ENCODE results near the gene ZBTB16.

The ZBTB16 gene

DNA sequence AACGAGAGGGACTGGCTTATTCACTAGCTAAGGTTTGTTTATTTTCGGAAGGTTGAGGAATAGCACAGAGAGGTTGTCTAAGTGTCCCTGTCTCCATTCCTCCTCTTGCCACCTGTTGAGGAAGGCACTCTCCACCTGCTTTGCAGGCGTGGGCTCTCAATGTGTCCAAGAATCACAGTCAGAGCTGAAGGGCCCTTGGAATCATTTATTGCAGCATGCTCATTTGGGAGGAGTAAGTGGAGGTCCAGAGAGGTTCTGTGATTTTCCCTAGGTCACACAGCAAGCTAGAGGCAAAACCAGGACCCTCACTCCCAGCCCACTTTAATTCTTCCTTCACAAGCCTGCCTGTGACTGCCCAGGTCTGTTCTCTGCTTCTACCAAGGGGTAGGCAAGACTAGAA, 21.3 kb downstream of the ZBTB16 start:
- in situ Hi-C loops (cut with MboI; ENCODE audit: low sequenced_read_pairs) = loop anchor here (5.0 kb wide), 1 partner anchor 77 kb away; no protein-coding TSS in a partner anchor

GRCh38 chr11:114081641-114082414, 22.3 kb downstream of the ZBTB16 start:
- in situ Hi-C loops (cut with MboI; ENCODE audit: low sequenced_read_pairs) = loop anchor here (5.0 kb wide), 1 partner anchor 75 kb away; no protein-coding TSS in a partner anchor

DNA sequence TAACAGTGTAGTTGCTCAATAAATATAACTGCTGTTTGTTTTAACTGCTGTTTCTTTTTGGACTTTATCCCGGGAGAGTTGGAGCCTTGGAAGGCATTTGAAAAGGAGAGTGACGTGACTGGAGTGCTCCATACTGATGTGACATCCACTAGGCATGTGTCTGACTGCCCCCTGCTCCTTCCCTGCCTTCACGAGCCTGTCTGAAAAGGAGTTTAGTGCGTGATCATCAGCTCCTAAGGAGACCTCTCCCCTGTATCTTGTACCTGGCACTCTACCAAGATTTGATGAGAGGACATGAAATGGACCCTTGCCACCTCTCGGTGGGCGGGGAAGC, 22.9 kb downstream of the ZBTB16 start:
- in situ Hi-C loops (cut with MboI; ENCODE audit: low sequenced_read_pairs) = loop anchor here (5.0 kb wide), 1 partner anchor 75 kb away; no protein-coding TSS in a partner anchor

DNA sequence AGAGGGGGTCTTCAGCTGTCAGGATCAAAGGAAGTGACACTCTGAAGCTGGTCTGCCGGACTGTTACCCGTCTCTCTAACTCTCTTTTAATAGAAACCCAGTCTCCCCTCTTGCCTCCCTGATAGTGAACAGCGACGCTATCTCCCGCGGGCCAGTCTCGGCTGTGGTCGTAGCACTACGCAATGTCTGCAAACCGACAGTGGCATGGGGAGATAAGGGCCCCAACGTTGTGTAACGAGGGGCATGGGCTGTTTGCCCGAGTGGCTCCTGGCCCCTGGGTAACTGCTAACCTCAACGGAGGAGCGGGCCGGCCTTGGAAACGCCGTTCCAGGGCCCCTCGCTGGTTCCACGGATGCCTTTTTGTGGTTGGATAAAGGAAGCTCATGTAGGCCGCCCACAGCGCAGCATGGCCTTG, 23.3 kb downstream of the ZBTB16 start:
- in situ Hi-C loops (cut with MboI; ENCODE audit: low sequenced_read_pairs) = loop anchor here (5.0 kb wide), 1 partner anchor 75 kb away; no protein-coding TSS in a partner anchor

GRCh38 chr11:114083391-114084252, 24.1 kb downstream of the ZBTB16 start:
- in situ Hi-C loops (cut with MboI; ENCODE audit: low sequenced_read_pairs) = loop anchor here (5.0 kb wide), 1 partner anchor 74 kb away; no protein-coding TSS in a partner anchor

DNA sequence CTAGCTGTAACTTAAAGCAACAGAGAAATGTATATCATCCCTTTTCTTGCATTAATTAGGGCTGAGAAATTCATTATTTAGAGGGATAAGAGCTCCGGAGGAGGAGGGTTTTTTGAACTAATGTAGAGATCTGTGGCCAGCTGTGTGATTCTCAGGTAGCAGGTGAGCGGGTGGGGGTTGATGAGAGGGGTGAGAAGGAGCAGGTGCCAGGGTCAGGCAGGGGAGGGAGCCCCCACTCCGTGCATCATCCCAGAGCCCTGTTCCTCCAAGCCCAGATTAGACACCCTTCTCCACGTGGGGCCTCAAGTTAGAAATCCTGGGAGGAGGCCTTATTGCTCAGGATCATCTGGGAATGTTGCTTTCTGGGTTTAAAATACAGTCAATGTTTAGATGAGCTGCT, 24.9 kb downstream of the ZBTB16 start:
- in situ Hi-C loops (cut with MboI; ENCODE audit: low sequenced_read_pairs) = loop anchor here (5.0 kb wide), 1 partner anchor 73 kb away; no protein-coding TSS in a partner anchor

GRCh38 chr11:114085965-114086793, 26.7 kb downstream of the ZBTB16 start:
- in situ Hi-C loops (cut with MboI; ENCODE audit: low sequenced_read_pairs) = no loop called here

DNA sequence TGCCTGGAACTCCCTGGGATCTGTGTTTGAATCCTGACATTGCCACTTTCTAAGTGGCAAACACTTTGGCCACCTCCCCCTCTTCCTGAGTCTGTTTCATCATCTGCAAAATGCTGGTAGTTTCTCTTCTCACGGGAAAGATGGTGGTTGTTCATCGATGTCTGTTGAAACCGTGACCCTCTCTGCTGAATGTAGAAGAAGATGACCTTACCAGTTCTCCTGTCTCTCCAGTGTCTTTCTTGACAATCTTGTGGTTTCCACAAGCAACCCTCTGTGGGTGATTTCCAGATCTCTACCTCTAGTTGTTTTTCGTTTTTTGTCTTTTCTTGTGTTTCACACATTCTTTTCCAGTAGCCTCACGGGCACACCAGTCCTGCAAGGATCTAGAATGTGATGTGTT, 27.5 kb downstream of the ZBTB16 start:
- in situ Hi-C loops (cut with MboI; ENCODE audit: low sequenced_read_pairs) = no loop called here

GRCh38 chr11:114088216-114088615, 28.7 kb downstream of the ZBTB16 start:
- in situ Hi-C loops (cut with MboI; ENCODE audit: low sequenced_read_pairs) = no loop called here

GRCh38 chr11:114088836-114089235, 29.3 kb downstream of the ZBTB16 start:
- in situ Hi-C loops (cut with MboI; ENCODE audit: low sequenced_read_pairs) = no loop called here

DNA sequence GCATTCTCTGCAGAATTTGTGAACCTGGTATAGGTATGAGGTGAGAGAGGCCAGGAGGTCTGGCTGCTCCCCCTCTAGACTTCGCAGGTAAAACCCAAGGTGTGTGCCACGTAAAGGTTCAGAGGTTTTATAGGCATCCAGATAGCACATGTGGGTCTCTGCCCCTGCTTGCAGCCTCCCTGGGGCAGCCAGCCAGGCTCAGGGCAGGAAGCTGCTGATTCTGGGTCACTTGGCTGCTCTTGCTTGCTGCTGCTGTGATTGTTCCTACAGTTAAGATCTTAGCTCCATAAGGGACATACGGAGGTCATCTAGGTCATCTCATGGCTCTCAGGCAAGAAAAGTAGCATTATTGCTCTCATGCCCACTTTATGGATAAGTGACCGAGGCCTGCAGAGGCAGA, 30.2 kb downstream of the ZBTB16 start:
- in situ Hi-C loops (cut with MboI; ENCODE audit: low sequenced_read_pairs) = no loop called here

DNA sequence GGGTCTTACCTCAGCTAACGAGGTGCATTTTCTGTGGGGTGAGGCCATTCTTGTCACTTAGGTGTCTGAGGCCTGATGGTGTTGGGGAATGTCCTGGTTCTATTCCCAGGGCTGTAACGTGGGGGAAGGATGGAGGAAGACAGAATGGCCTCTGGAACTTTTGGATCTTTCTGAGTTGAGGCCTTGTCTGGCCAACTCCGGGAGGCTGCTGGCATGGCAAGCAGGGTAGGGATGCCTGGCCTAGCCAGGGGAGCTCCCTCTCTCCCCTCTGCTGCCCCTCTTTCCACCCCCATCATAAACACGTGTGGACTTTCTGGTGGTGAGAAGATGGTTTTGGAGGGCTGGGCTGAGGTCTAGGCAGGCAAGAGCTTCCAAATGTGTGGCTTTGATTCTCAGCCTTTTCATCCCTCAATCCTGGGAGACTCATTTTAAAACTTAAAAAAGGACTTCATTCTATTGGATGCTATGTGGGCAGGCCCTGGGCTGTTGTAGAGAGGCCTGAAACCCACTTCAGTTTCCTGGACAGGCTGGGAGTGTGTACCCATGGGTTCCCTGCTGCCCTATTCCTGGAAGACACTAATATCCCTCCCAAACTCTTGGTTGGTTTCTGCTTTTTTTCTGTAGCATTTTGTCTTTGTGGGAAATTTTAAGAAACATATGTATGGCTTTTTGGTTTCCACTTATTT, 30.9 kb downstream of the ZBTB16 start:
- in situ Hi-C loops (cut with MboI; ENCODE audit: low sequenced_read_pairs) = no loop called here

DNA sequence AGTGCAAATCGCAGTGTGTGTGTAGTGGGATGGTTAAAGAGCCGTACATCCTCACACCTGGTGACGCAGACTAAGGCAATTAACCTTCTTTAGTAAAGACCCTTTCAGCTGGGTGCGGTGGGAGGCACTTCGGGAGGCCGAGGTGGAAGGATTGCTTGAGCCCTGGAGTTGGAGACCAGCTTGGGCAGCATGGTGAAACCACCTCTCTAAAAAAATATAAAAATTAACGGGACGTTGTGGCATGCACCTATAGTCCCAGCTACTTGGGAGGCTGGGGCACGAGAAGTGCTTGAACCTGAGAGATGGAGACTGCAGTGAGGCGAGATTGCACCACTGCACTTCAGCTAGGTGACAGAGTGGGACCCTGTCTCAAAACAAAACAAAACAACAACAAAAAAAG, 31.5 kb downstream of the ZBTB16 start:
- in situ Hi-C loops (cut with MboI; ENCODE audit: low sequenced_read_pairs) = no loop called here

GRCh38 chr11:114091516-114092397, 32.2 kb downstream of the ZBTB16 start:
- in situ Hi-C loops (cut with MboI; ENCODE audit: low sequenced_read_pairs) = no loop called here

DNA sequence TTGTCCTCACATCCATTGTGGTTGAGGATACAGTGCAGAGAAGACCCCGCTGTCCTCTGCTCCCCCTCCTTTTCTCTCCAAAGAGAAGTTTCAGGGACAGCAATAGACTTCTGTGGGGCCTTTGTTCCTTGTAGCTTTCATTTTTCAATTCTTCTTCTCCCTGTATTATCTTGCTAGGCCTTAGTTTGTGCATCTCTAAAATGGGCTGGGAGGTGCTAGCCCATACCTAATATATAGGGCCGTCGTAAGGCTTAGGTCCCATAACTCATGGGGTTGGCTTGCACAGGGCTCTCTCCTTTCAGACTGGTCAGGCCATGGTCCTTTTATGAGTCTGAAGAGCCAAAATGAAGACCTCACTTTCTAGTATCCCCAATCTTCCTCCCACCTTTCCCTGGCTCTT, 33.0 kb downstream of the ZBTB16 start:
- in situ Hi-C loops (cut with MboI; ENCODE audit: low sequenced_read_pairs) = no loop called here

DNA sequence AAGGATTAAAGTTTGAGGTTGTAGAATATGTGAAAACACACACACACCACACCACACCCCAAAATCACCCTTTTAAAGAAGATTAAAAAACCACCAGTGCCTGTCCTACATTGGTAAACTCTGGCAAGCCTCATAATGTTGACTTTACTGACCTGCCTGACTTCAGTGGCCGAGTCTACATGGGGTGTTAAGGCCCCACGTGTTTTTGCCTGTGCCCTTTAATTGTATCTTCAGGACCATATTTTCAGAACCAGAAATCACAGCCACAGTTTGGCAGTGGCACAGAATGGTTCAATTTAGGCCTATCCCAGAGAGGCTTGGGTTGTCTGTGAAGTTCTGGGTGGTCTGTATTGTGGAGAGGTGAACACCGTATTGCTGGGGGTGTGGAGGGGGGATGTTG, 33.4 kb downstream of the ZBTB16 start:
- in situ Hi-C loops (cut with MboI; ENCODE audit: low sequenced_read_pairs) = no loop called here

GRCh38 chr11:114094516-114094915, 35.0 kb downstream of the ZBTB16 start:
- in situ Hi-C loops (cut with MboI; ENCODE audit: low sequenced_read_pairs) = no loop called here

DNA sequence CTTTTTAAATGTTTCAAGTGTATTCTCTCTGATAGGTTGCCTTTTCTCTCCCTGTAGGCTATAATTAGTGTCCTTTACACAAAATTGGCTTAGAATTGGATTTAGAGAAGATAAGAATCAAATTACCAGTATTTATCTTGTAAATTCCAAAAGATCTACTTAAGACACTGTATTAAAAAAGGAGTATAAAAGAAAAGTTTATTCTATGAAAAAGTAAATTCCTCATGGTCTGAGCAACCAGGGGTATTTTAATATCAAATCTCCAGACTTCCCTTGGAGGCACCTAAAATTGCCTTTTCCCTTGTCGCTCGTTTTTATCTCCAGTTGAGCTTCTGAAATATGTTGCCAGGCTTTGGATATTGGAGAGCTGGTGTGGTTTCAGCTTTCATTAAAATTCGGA, 36.4 kb downstream of the ZBTB16 start:
- in situ Hi-C loops (cut with MboI; ENCODE audit: low sequenced_read_pairs) = no loop called here

DNA sequence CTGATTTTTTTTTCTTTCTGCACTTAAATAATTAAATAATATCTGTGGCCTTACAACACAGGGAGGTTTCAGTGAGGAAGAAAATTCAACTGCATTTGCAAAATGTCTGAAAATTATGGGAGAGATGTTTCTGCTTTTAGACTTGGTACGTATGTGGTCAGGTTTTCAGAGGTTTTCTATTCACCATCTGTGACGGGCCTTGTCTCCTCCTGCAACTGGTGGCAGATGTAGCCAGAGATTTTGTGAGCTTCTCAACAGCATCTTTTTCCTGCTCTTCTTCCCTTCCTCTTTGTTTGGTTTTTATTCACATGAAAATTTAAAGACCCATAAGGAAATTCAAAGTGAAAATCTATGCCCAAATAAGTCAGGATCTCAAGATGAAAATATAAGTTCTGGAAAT, 38.3 kb downstream of the ZBTB16 start:
- in situ Hi-C loops (cut with MboI; ENCODE audit: low sequenced_read_pairs) = no loop called here
